Caco-2 (cell line): ENCODE results near the gene ERICH6. TPM values are rescaled to one million over a fixed set of nuclear protein-coding genes. Genes with fewer than 3 reads are reported as not detected.

Experiments used
- BruUV-seq: library from RNA; stranded (reverse); fragments of 400-500 nt; replicated peaks from 2 replicates; lab custom pipeline; 2021; lab: Mats Ljungman, UMichigan
- CTCF ChIA-PET: fragments of 300-600 bp; sonication (Branson Sonifier 250); formaldehyde crosslinking; loops from one replicate; lab custom pipeline; 2022; ENCODE audit warnings: antibody characterized with exemption; lab: Charles Lee
- POLR2A ChIA-PET: fragments of 300-600 bp; sonication (Branson Sonifier 250); formaldehyde crosslinking; loops from one replicate; lab custom pipeline; 2022; ENCODE audit warnings: antibody characterized with exemption; lab: Charles Lee
- DNase-seq, 2 experiments: peaks; one replicate each; pipeline versions ENCODE4 v3.0.0 to v3.0.0-alpha.2; 2020 to 2022
- H3K27me3 ChIP-seq: replicated peaks from 2 replicates; pipeline ENCODE4 v1.6.0; 2011; ENCODE audit warnings: low read length; ENCODE audit not compliant: control insufficient read depth, insufficient read depth
- H3K36me3 ChIP-seq: 2 replicates; pipeline ENCODE4 v1.5.1; 2011; ENCODE audit warnings: low read length; ENCODE audit not compliant: control insufficient read depth, insufficient read depth
- H3K4me1 ChIP-seq: fragments of 250-450 bp; sonication (Bioruptor Pico); 2 replicates; pipeline ENCODE4 v1.5.1; 2020; ENCODE audit warnings: mild to moderate bottlenecking
- H3K4me3 ChIP-seq: 2 replicates; pipeline ENCODE4 v1.5.1; 2011; ENCODE audit warnings: low read depth, mild to moderate bottlenecking, control low read depth, low read length
- H3K9me3 ChIP-seq: fragments of 250-450 bp; sonication (Bioruptor Pico); 2 replicates; pipeline ENCODE4 v1.5.1; 2020; ENCODE audit warnings: mild to moderate bottlenecking, moderate library complexity
- H3K27ac Mint-ChIP-seq: one replicate; pipeline ENCODE4 v1.8.0; 2022; ENCODE audit warnings: mixed read lengths; ENCODE audit not compliant: unreplicated experiment
- H3K27me3 Mint-ChIP-seq: one replicate; pipeline ENCODE4 v1.8.0; 2022; ENCODE audit warnings: mixed read lengths; ENCODE audit not compliant: insufficient read depth, unreplicated experiment
- H3K36me3 Mint-ChIP-seq: one replicate; pipeline ENCODE4 v1.8.0; 2022; ENCODE audit warnings: mild to moderate bottlenecking, mixed read lengths; ENCODE audit not compliant: insufficient read depth, unreplicated experiment
- H3K4me1 Mint-ChIP-seq: one replicate; pipeline ENCODE4 v1.8.0; 2022; ENCODE audit warnings: low read depth, mixed read lengths; ENCODE audit not compliant: unreplicated experiment
- H3K4me3 Mint-ChIP-seq: one replicate; pipeline ENCODE4 v1.8.0; 2022; ENCODE audit warnings: mild to moderate bottlenecking, moderate library complexity, mixed read lengths; ENCODE audit not compliant: unreplicated experiment
- H3K9me3 Mint-ChIP-seq: one replicate; pipeline ENCODE4 v1.8.0; 2022; ENCODE audit warnings: mixed read lengths; ENCODE audit not compliant: unreplicated experiment
- CTCF ChIP-seq, 2 experiments: fragments of 200-600 bp in 1 of 2; IDR thresholded peaks; 1 replicate in 1 of 2; 2 replicates in 1 of 2; pipeline versions ENCODE4 v1.5.1 to v1.8.0; 2011 to 2022; ENCODE audit warnings: antibody characterized with exemption in 1 of 2, control low read depth in 1 of 2, inconsistent platforms in 1 of 2, low read depth in 1 of 2, low read length in 1 of 2, mild to moderate bottlenecking in 1 of 2, moderate library complexity in 1 of 2; ENCODE audit not compliant: insufficient read depth in 1 of 2, severe bottlenecking in 1 of 2, unreplicated experiment in 1 of 2
- intact Hi-C: fragments of 100-400 bp; cut with micrococcal nuclease; formaldehyde crosslinking; loops from one replicate; pipeline ENCODE4 v1.10.0; 2022; ENCODE audit not compliant: unreplicated experiment
- total RNA-seq: library from RNA; stranded (reverse); gene quantifications from 2 replicates; pipeline ENCODE4 v1.2.3, GENCODE V29; 2022

ERICH6 gene
- total RNA-seq, 1 experiment from 2014 or later: not detected

GRCh38 chr3:150620002-150620689, 83.6 kb downstream of the ERICH6 start:
- Mint-ChIP-seq H3K4me1 (no peaks in the 10 kb centered on the region), H3K4me3 (no peak overlapping the region), H3K9me3 (no peaks in the 10 kb centered on the region), H3K27ac (no peak overlapping the region), H3K36me3 (peaks cover 8% of the 10 kb centered on the region), H3K27me3 (no peaks in the 10 kb centered on the region)
- BruUV-seq: no TSS peak
- ChIA-PET CTCF (no interaction called here), POLR2A (no interaction called here)
- intact Hi-C loops: no loop called here
- no peak for DNase-seq
- no peaks in the 10 kb centered on the region for H3K9me3 ChIP-seq
- H3K4me1 ChIP-seq: no peaks in the 10 kb centered on the region; the same call in 1 of the 2 replicates
- H3K36me3 ChIP-seq: no peaks in the 10 kb centered on the region
- no peak overlapping the region for H3K4me3 ChIP-seq
- no peaks in the 10 kb centered on the region for H3K27me3 ChIP-seq
- no peak for TF ChIP-seq CTCF (IDR thresholded peaks at IDR 0.05; ENCODE audit: insufficient read depth in 1 of 2, low read depth in 1 of 2, low read length in 1 of 2, severe bottlenecking in 1 of 2, unreplicated experiment in 1 of 2)

GRCh38 chr3:150613709-150614480, 89.8 kb downstream of the ERICH6 start:
- 0 out of 2 replicates have a peak, but pooled peaks cover 3% of the 10 kb centered on the region for H3K9me3 ChIP-seq
- no peaks in the 10 kb centered on the region for H3K36me3 ChIP-seq
- no peak for TF ChIP-seq CTCF (IDR thresholded peaks at IDR 0.05; ENCODE audit: insufficient read depth in 1 of 2, low read depth in 1 of 2, low read length in 1 of 2, severe bottlenecking in 1 of 2, unreplicated experiment in 1 of 2)
- CTCF ChIA-PET: no interaction called here
- DNase-seq: no peak
- H3K4me1 ChIP-seq: no peaks in the 10 kb centered on the region
- no peak overlapping the region for H3K4me3 Mint-ChIP-seq
- intact Hi-C loops: no loop called here
- no peak overlapping the region for H3K27ac Mint-ChIP-seq
- H3K4me3 ChIP-seq: no peak overlapping the region
- POLR2A ChIA-PET: interaction anchor here (0.6 kb wide), 1 partner anchor 1025 kb away, joined by 3 read pairs; no protein-coding TSS in a partner anchor
- no peaks in the 10 kb centered on the region for H3K27me3 Mint-ChIP-seq
- no TSS peak for BruUV-seq
- peaks cover 10% of the 10 kb centered on the region for H3K9me3 Mint-ChIP-seq
- H3K4me1 Mint-ChIP-seq: no peaks in the 10 kb centered on the region
- H3K27me3 ChIP-seq: no peaks in the 10 kb centered on the region
- peaks cover 28% of the 10 kb centered on the region for H3K36me3 Mint-ChIP-seq

- H3K9me3 ChIP-seq: 0 out of 2 replicates have a peak, but pooled peaks cover 3% of the 10 kb centered on the region
- no peak overlapping the region for H3K4me3 ChIP-seq
- H3K9me3 Mint-ChIP-seq: peaks cover 10% of the 10 kb centered on the region
- no TSS peak for BruUV-seq
- H3K4me3 Mint-ChIP-seq: no peak overlapping the region
- no peaks in the 10 kb centered on the region for H3K36me3 ChIP-seq
- no peak for DNase-seq
- POLR2A ChIA-PET: no interaction called here
- no peaks in the 10 kb centered on the region for H3K4me1 ChIP-seq
- no peaks in the 10 kb centered on the region for H3K27me3 Mint-ChIP-seq
- H3K27me3 ChIP-seq: no peaks in the 10 kb centered on the region
- peaks cover 28% of the 10 kb centered on the region for H3K36me3 Mint-ChIP-seq
- intact Hi-C loops: no loop called here
- CTCF ChIA-PET: no interaction called here
- H3K27ac Mint-ChIP-seq: no peak overlapping the region
- H3K4me1 Mint-ChIP-seq: peaks cover under 1% of the 10 kb centered on the region
- no peak for TF ChIP-seq CTCF (IDR thresholded peaks at IDR 0.05; ENCODE audit: insufficient read depth in 1 of 2, low read depth in 1 of 2, low read length in 1 of 2, severe bottlenecking in 1 of 2, unreplicated experiment in 1 of 2)
These were observed 90.7 kb downstream of the ERICH6 start for GRCh38 chr3:150613034-150613433.
